K562 (cell line): ENCODE data around the gene STX2. TPM values are rescaled to one million over a fixed set of nuclear protein-coding genes. Genes with fewer than 3 reads are reported as not detected.

Experiments
- ATAC-seq: fragments of 200-7000 bp; cut with Tn5 transposase; 3 replicates; pipeline ENCODE4 v1.9.1; 2020; ENCODE audit warnings: moderate library complexity
- BruUV-seq: library from RNA; stranded (reverse); fragments of 400-500 nt; replicated peaks from 2 replicates; lab custom pipeline; 2021; lab: Mats Ljungman, UMichigan
- CTCF ChIA-PET: fragments of 300-600 bp; formaldehyde crosslinking; extraction: SDS; loops from one replicate; lab custom pipeline; 2021; ENCODE audit warnings: low intra/inter-chr PET ratio; lab: Yijun Ruan, JAX
- POLR2A ChIA-PET: fragments of 300-600, 350-650 bp; sonication (Branson Sonifier 250); formaldehyde crosslinking; extraction: SDS; loops from one replicate; lab custom pipeline; 2021; ENCODE audit warnings: antibody characterized with exemption, inconsistent platforms; lab: Yijun Ruan, JAX
- DNase-seq, 4 experiments: peaks; one replicate each; pipeline versions ENCODE4 v3.0.0 to v3.0.0-alpha.2; 2011 to 2018; ENCODE audit warnings: low spot score in 3 of 4, mixed read lengths in 3 of 4; ENCODE audit errors: extremely low read depth in 1 of 4
- FAIRE-seq: peaks from 2 replicates; lab custom pipeline; 2011; peaks lifted over from hg19 to GRCh38; lab: Jason Lieb, UNC
- H2AFZ ChIP-seq: 2 replicates; pipeline ENCODE4 v1.6.0; 2011; ENCODE audit warnings: low read depth, low read length, control low read depth, inconsistent platforms
- H3K27ac ChIP-seq: fragments of 200-600 bp; 3 replicates; pipeline ENCODE4 v1.8.0; 2011; ENCODE audit warnings: low read depth, mild to moderate bottlenecking, control low read depth, inconsistent platforms, low read length, moderate library complexity, mixed read lengths; ENCODE audit errors: extremely low read depth
- H3K27me3 ChIP-seq, 2 experiments: fragments of 300-600 bp in 1 of 2; 2 replicates in 1 of 2; 3 replicates in 1 of 2; pipeline versions ENCODE4 v1.6.0 to v1.8.0; 2011; ENCODE audit warnings: inconsistent platforms in 2 of 2, low read length in 2 of 2, mild to moderate bottlenecking in 1 of 2, mixed read lengths in 1 of 2, moderate library complexity in 1 of 2; ENCODE audit not compliant: control insufficient read depth in 2 of 2, insufficient read depth in 2 of 2
- H3K36me3 ChIP-seq: fragments of 300-600 bp; 3 replicates; pipeline ENCODE4 v1.8.0; 2011; ENCODE audit warnings: mild to moderate bottlenecking, low read length, inconsistent platforms; ENCODE audit not compliant: control insufficient read depth, insufficient read depth
- H3K4me1 ChIP-seq, 2 experiments: fragments of 200-600 bp in 1 of 2; replicated peaks in 1 of 2; 2 replicates in 1 of 2; 3 replicates in 1 of 2; pipeline versions ENCODE4 v1.5.1 to v1.8.0; 2011; ENCODE audit warnings: inconsistent platforms in 2 of 2, low read length in 2 of 2, mild to moderate bottlenecking in 1 of 2, mixed read lengths in 1 of 2, moderate library complexity in 1 of 2; ENCODE audit not compliant: control insufficient read depth in 2 of 2, insufficient read depth in 2 of 2
- H3K4me2 ChIP-seq: 2 replicates; pipeline ENCODE4 v1.6.1; 2011; ENCODE audit warnings: low read length, control low read depth, inconsistent platforms, mixed read lengths; ENCODE audit not compliant: insufficient read depth
- H3K4me3 ChIP-seq: fragments of 200-600 bp; sonication (generic), shearing (Covaris generic); 2 replicates; pipeline ENCODE4 v1.5.1; 2016; ENCODE audit warnings: control low read depth, inconsistent platforms
- H3K79me2 ChIP-seq: fragments of 200-600 bp; 3 replicates; pipeline ENCODE4 v1.8.0; 2011; ENCODE audit warnings: low read length, inconsistent platforms; ENCODE audit not compliant: control insufficient read depth, insufficient read depth
- H3K9ac ChIP-seq, 2 experiments: 2 replicates each; pipeline versions ENCODE4 v1.6.0 to v1.6.1; 2011; ENCODE audit warnings: low read depth in 2 of 2, low read length in 2 of 2, control low read depth in 1 of 2, inconsistent platforms in 1 of 2, mild to moderate bottlenecking in 1 of 2, mixed read lengths in 1 of 2; ENCODE audit not compliant: insufficient read depth in 1 of 2
- H3K9me1 ChIP-seq: one replicate; pipeline ENCODE4 v1.6.0; 2011; ENCODE audit warnings: inconsistent platforms, mild to moderate bottlenecking, low read length, moderate library complexity; ENCODE audit not compliant: control insufficient read depth, insufficient read depth
- H3K9me3 ChIP-seq: replicated peaks from 2 replicates; pipeline ENCODE4 v1.5.1; 2011; ENCODE audit warnings: low read depth, low read length, inconsistent platforms; ENCODE audit not compliant: control insufficient read depth, insufficient read depth
- H4K20me1 ChIP-seq: replicated peaks from 2 replicates; pipeline ENCODE4 v1.6.1; 2011; ENCODE audit warnings: low read length, inconsistent platforms, mixed read lengths; ENCODE audit not compliant: control insufficient read depth, insufficient read depth
- ESRRA ChIP-seq: fragments of 450-650 bp; IDR thresholded peaks from 2 replicates; pipeline ENCODE4 v1.6.1; 2014; ENCODE audit warnings: low read depth, mild to moderate bottlenecking, moderate library complexity, borderline replicate concordance
- IRF1 ChIP-seq: sonication (generic); formaldehyde crosslinking; IDR thresholded peaks from 2 replicates; pipeline ENCODE4 v1.8.0; 2022; ENCODE audit warnings: missing genetic modification reagents, mild to moderate bottlenecking, borderline replicate concordance
- IRF9 ChIP-seq: fragments of 450-650 bp; IDR thresholded peaks from 2 replicates; pipeline ENCODE4 v1.6.1; 2016; ENCODE audit warnings: missing biosample characterization, missing genetic modification characterization
- RREB1 ChIP-seq: fragments of 250-450 bp; sonication (Bioruptor Pico); IDR thresholded peaks from 2 replicates; pipeline ENCODE4 v1.4.0; 2020
- TCF3 ChIP-seq: sonication (generic); formaldehyde crosslinking; IDR thresholded peaks from 2 replicates; pipeline ENCODE4 v1.4.0; 2020; ENCODE audit warnings: mild to moderate bottlenecking, missing genetic modification reagents
- ZSCAN32 ChIP-seq: fragments of 450-650 bp; formaldehyde crosslinking; IDR thresholded peaks from 2 replicates; pipeline ENCODE4 v1.4.0; 2020; ENCODE audit warnings: mild to moderate bottlenecking, moderate library complexity
- WGBS: fragments of 100-300 bp; shearing (Covaris generic); methylation state at CpG from one replicate; pipeline ENCODE4 v1.1.6; 2016; ENCODE audit warnings: low coverage, mixed read lengths; ENCODE audit not compliant: insufficient coverage; ENCODE audit errors: missing lambda C conversion rate; 5-methylcytosine and 5-hydroxymethylcytosine counted together
- in situ Hi-C: fragments of 300-500 bp; cut with MboI; formaldehyde crosslinking; loops from 4 replicates; pipeline ENCODE4 v1.15.0; 2018; ENCODE audit warnings: inconsistent platforms, mixed read lengths
- intact Hi-C: fragments of 100-400 bp; cut with micrococcal nuclease; formaldehyde crosslinking; loops from 2 replicates; pipeline ENCODE4 v1.14.2; 2022
- polyA plus RNA-seq, 8 experiments: library from polyadenylated mRNA; depleted of rRNA in 4 of 8; stranded (reverse) in 5 of 8; unstranded in 3 of 8; fragments of >200 nt; fragmentation: Nextera tagmentation in 2 of 8; fragmentation: Illumina TruSeq in 1 of 8; extraction: Ambion mirVana in 2 of 8; extraction: Trizol in 1 of 8; gene quantifications; 2 replicates each; pipeline versions ENCODE4 v1.2.1 to v1.2.3, GENCODE V29; 2011 to 2014; ENCODE audit warnings: inconsistent platforms in 1 of 8, missing spikeins in 1 of 8
- total RNA-seq, 7 experiments: library from RNA; depleted of rRNA in 6 of 7; stranded (reverse); fragments of >200 nt in 6 of 7; fragmentation: Illumina TruSeq in 2 of 7; extraction: Trizol in 2 of 7; gene quantifications; 2 replicates each; pipeline versions ENCODE4 v1.2.1 to v1.2.3, GENCODE V29; 2011 to 2021; ENCODE audit warnings: low replicate concordance in 1 of 7
- TF ChIP-seq, protein P1 (sequence below): fragments of 200-800 bp; sonication (Bioruptor generic); IDR thresholded peaks from 2 replicates; pipeline ENCODE4 v1.6.1; 2017; ENCODE audit warnings: missing genetic modification characterization, missing compliant biosample characterization

STX2 gene
- total and polyA plus RNA-seq, 9 of the 15 experiments (the other 6 are each of a cell fraction or from before 2014, with no cell fraction given): 22.2 to 54.6 (median 30.8) TPM

DNA sequence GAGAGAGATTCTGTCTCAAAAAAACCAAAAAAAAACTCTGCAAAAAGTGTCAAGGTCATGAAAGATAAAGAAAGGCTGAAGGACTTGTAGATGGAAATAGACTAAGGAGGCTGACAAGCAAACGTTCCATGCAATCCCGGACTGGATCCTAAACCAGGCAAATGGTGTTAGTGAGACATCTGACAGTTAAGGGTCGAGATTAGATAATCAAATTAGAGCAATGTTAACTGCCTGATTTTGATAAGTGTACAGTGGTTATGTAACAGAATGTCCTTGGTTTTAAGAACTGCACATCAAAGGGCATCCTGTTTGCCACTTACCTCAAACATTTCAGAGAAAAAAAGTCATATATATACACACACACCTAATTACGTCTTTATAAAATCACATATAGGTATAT is 29.4 kb upstream of the STX2 start:
- intact Hi-C loops (no loop called here), in situ Hi-C loops (no loop called here)
- no peak overlapping the region for H3K4me3 ChIP-seq
- DNase-seq (no peak), ATAC-seq (no peak), FAIRE-seq (peak; percentile 42)
- no peaks in the 10 kb centered on the region for H3K9me1 ChIP-seq
- H3K4me2 ChIP-seq: no peak overlapping the region
- peaks cover 10% of the 10 kb centered on the region for H3K36me3 ChIP-seq
- H3K4me1 ChIP-seq: peaks cover 7 to 24% of the 10 kb centered on the region in 2 experiments; a peak in 4 of 5 replicates
- H3K79me2 ChIP-seq: peaks cover 19% of the 10 kb centered on the region
- no peak for TF ChIP-seq ZSCAN32 (CRISPR knock-in tag)
- TF ChIP-seq IRF1 (CRISPR knock-in tag): no peak
- TF ChIP-seq TCF3: no peak
- TF ChIP-seq RREB1: no peak
- TF ChIP-seq ESRRA: 0 out of 2 replicates have a peak, but pooled peaks have one; percentile 20
- no peak for TF ChIP-seq IRF9 (tag)
- TF ChIP-seq, protein P1, sequence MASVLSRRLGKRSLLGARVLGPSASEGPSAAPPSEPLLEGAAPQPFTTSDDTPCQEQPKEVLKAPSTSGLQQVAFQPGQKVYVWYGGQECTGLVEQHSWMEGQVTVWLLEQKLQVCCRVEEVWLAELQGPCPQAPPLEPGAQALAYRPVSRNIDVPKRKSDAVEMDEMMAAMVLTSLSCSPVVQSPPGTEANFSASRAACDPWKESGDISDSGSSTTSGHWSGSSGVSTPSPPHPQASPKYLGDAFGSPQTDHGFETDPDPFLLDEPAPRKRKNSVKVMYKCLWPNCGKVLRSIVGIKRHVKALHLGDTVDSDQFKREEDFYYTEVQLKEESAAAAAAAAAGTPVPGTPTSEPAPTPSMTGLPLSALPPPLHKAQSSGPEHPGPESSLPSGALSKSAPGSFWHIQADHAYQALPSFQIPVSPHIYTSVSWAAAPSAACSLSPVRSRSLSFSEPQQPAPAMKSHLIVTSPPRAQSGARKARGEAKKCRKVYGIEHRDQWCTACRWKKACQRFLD (CRISPR knock-in tag): no peak
- BruUV-seq: no TSS peak
- H3K9ac ChIP-seq: no peak overlapping the region
- H3K9me3 ChIP-seq: no peaks in the 10 kb centered on the region
- peak overlapping the region; percentile 6; the same call in 2 of the 3 replicates for H3K27ac ChIP-seq
- ChIA-PET CTCF (interaction anchor here (0.6 kb wide), 1 partner anchor 1220 kb away, joined by 5 read pairs; no protein-coding TSS in a partner anchor), POLR2A (interaction anchor here (0.6 kb wide), 1 partner anchor 350 kb away, joined by 3 read pairs; no protein-coding TSS in a partner anchor)
- no peak overlapping the region; the same call in 1 of the 2 replicates for H2AFZ ChIP-seq
- H3K27me3 ChIP-seq: no peaks in the 10 kb centered on the region
- WGBS: 30% methylated on average over 4 of the region's 4 CpGs
- no peaks in the 10 kb centered on the region for H4K20me1 ChIP-seq
